Fibroblast of skin of scalp (primary cell): ENCODE results near the gene SOST. TPM values are rescaled to one million over a fixed set of nuclear protein-coding genes. Genes with fewer than 3 reads are reported as not detected.
"Not testable (repeated sequence)": the region's sequence is repeated elsewhere in the genome, so short reads cannot be mapped to it uniquely, and the experiment has no call there.

ENCODE experiments used
- DNase-seq: peaks from one replicate; pipeline ENCODE4 v3.0.0-alpha.2; 2013
- polyA plus RNA-seq, 2 experiments: library from polyadenylated mRNA; unstranded; fragments of 120-200 nt; gene quantifications; one replicate each; pipeline ENCODE4 v1.2.1, GENCODE V29; 2013; ENCODE audit not compliant: insufficient read length in 2 of 2

The SOST gene
- polyA plus RNA-seq (2013, experiment 1 of 2; ENCODE audit: insufficient read length): not detected
- not detected for polyA plus RNA-seq (2013, experiment 2 of 2; ENCODE audit: insufficient read length)

DNA sequence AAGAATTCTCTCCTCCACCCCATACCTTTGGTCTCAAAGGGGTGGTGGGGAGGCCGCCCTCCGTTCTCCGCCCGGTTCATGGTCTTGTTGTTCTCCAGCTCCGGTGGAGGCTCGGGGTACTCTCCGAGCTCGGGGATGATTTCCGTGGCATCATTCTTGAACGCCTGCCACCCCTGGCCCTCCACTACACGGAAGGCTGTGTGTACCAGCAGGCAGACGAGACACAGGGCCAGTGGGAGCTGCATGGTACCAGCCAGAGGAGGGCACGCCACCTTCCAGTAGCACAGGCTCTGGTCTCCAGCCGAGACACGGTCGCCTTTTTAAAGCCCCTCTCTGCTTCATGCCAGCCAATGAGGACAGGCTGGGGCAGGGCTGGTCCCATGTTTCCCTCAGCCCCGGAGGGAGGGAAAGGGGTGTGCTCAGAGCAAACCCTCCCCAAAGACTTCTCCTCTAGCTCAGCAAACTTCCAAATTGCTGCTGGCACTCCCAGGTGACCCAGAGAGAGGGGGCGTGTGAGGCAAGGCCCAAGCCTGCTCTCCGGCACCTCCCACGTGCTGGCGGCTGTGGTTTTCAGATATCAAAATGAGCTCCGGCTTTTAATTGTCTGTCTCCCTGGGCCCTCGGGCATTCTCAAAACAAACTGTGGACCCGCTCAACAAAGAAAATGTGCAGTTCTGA lies at the start of gene SOST:
Gene SOST, minus strand, starts transcription at position 295 of the 678 bp plus-strand sequence. Its CDS starts 50 bp downstream, at position 245.
- no peak for DNase-seq

DNA sequence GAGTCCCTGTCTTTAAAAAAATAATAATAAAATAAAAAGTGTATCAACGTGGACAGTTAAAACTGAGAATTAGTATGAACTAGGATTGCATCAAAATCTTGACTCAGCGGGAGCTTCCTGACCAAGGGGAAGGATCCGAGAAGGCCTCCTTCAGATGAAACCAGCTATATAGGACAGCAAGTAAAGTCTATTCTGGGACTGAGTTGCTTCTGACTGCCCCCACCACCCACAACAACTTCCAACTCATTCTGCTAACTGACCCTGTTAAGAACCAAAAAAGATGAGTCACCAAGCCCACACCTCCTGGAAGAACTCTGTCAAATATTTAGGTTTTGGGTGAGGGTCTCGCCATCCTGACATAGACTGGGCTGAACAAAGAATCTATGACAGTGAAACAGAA lies 49.5 kb upstream of the SOST start:
- no peak for DNase-seq

DNA sequence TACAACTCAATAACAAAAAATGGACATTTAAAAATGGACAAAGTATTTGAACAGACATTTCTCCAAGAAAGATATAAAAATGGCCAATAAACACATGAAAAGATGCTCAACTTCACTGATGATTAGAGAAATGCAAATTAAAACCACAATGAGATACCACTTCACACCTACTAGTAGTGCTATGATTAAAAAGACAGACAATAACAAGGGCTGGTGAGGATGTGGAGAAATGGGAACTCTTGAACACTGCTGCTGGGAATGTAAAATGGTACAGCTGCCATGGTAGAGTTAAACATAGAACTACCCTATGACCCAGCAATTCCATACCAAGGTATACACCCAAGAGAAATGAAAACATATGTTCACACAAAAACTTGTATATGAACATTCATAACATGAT lies 46.5 kb upstream of the SOST start:
- no peak for DNase-seq

DNA sequence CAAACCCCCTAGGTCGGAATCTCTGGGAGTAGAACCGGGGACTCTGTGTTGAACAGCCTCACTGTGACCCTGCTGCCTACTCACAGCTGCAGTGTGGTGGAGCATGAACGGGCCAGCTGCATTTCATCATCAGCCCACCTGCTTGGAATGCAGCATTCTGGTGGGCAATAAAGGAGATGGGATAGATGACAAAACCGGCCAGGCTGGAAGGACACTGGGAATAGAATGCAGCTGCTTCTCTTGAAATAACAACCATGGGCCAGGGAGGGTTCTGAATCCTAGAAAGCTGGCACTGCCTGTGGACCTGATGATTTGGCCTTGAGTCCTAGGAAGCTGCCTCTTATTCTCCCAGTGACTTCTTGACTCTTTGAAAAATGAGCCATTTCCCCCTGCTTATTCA lies 45.2 kb upstream of the SOST start:
- no peak for DNase-seq

DNA sequence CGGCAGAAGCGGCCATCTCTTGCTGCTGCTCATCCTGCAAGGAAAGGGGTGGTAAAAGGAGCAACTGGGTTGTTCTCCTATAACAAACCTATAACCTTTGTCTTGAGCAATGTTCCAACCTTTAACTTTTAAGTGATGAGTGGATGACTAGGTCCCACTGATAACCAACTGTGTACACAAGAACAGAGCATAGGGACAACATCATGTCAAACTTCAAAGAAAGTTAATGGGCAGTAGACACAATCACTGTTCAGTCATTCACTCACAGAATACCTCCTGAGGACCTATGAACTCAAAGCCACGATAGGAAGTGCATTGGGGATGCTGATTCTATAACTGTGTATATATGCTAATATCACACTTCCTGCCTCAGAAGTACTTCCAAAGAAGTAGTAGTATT lies 43.3 kb upstream of the SOST start:
- DNase-seq: no peak

DNA sequence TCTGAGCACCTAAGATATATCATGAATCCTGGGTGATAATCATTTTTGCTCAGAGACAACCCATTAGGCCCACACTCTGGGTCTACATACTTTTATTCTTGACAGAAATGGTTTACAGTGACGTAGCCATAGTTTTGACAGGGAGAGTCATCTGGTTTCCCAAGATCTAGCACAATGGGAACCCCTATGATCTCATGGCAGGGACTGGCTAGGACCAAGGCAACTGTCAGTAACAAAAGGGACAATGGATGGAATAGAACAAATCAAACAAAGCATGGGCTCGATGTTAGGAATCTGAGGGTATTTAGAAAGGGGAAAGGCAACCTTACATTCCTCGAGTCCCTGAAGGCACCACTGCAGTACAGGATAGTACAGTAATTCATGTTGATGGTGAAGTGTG lies 42.1 kb upstream of the SOST start:
- DNase-seq: no peak

DNA sequence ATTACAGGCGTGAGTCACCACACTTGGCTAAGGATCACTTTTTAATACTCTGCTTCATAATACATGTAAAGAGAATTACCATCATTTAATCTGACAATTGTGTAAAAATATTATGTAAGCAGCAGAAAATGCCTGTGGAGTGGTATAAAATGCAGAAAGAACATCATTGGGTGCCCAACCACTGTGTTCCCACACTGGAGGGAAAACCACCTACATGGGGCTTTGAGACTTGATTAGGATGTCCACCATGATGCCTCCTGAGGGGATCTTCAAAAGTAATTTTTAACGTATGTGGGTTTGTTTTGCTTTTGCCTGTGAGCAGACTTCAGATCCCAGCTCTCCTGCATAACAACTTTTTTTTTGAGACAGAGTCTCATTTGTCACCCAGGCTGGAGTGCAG lies 40.5 kb upstream of the SOST start:
- no peak for DNase-seq

DNA sequence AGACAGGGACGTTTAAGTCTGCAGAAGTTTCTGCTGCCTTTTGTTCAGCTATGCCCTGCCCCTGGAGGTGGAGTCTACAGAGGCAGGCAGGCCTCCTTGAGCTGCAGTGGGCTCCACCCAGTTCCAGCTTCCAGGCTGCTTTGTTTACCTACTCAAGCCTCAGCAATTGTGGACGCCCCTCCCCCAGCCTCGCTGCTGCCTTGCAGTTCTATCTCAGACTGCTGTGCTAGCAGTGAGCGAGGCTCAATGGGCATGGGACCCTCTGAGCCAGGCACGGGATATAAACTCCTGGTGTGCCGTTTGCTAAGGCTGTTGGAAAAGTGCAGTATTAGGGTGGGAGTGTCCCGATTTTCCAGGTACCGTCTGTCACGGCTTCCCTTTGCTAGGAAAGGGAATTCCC lies 39.4 kb upstream of the SOST start:
- not testable (repeated sequence) for DNase-seq

DNA sequence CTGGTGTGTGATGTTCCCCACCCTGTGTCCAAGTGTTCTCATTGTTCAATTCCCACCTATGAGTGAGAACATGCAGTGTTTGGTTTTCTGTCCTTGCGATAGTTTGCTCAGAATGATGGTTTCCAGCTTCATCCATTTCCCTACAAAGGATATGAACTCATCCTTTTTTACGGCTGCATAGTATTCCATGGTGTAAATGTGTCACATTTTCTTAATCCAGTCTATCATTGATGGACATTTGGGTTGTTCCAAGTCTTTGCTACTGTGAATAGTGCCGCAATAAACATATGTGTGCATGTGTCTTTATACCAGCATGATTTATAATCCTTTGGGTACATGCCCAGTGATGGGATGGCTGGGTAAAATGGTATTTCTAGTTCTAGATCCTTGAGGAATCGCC lies 34.1 kb upstream of the SOST start:
- DNase-seq: not testable (repeated sequence)

DNA sequence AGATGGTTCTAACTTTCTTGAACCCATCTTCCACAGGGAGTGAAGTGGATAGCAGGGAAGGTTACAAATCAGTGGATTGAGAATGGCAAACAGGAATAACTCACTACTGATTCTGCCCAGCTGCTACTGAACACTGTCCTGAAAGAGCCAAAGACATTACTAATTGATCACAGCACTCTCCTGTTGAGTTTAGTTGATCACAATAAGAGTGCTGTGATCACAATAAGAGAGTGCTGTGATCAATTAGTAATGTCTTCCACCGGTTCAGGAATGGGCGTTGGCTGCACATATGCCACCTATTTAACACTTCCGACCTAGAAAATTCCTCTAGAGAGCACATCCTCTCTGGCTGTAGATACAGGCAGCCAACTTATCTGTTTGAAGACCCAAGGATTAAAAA lies 33.0 kb upstream of the SOST start:
- peak; percentile 43 for DNase-seq

DNA sequence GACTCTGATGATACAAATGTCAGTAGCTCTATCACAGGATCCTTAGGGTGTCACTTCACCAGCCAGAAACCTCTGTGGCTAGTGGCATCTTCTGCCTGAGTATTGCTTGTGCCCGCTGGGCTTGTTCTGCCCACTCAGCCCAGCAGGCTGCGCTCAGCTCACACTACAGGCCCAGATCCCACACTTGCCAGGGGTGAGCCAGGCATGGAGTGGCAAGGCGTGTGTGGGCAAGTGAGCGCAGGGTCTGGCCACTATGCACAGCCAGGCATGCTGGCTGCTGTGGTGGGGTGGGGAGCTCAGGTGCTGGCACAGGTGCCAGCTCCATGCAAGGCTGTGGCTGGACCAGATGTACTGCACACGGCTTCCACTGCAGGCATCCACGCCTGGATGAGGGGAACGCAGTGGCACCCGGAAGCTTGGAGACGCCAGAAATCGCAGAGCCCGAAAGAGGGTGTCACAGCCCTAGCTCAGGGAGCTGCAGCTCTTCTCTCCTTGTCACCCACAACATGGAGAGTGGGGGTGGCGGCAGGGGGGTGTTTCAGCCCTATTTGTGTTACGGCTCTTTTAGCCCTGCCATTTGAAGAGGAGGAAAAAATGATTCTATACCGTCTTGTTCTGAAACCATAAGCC lies 31.8 kb upstream of the SOST start:
- no peak for DNase-seq

DNA sequence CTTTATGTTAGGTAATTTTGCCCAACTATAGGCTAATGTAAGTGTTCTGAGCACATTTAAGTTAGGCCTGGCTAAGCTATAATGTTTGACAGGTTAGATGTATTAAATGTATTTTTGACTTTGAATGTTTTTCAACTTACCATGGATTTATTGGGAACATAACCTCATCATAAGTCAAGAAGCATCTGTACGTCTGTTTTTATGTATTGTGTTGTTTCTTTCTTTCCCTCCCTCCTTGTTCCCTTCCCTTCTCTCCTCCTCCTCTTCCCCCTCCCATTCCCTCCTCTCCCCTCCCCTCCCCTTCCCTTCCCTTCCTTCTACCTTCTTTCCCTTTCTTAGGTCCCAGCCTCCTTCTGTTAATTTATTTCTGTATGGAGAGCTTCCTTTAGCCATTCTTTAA lies 30.9 kb upstream of the SOST start:
- DNase-seq: no peak

DNA sequence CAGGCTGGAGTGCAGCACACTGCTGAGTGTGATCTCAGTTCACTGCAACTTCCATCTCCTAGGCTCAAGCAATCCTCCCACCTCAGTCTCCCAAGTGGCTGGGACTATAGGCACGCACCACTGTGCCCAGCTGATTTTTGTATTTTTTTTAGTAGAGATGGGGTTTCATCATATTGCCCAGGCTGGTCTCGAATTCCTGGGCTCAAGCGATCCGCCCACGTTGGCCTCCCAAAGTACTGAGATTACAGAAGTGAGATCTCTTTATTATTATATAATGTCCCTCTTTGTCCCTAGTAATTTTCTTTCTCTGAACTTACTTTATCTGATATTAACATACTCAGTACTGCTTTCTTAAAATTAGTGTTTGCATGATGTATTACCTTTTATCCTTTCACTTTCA lies 29.9 kb upstream of the SOST start:
- DNase-seq: no peak

DNA sequence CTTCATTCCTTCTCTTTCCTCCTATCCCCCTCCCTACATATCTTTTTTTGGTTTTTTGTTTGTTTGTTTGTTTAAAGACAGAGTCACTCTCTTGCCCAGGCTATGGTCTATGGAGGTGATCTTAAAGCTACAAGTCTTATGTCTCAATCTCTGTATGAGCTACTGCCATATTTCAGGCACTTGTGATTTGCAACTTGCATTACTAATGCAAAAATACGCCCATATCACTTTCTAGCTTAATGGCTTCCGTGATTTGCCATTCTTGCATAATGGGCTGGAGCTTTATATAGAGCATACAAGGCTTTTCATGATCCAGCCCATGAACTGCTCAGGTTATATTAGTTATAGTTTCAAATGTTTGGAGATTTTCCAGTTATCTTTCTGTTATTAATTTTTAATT lies 29.1 kb upstream of the SOST start:
- DNase-seq: no peak

DNA sequence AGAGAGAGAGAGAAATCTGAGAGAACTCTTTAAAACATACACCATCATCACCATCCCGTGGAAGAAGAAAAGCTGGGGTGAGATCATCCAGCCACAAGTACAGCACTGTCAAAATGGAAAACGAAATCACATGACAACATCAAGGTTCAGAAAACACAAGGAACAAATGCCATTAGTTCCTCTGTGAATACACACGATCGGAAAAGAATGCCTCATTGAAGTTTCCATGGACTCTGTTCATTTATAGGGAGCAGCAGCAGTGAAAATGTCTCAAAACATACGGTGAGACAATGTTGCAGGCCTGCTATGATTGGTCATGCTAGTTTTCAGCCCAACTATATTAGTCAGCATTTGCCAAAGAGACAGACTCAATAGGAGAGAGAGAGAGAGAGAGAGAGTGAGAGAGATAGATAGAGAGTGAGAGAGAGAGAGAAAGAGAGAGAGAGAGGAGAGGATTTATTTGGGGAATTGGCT lies 26.1 kb upstream of the SOST start:
- DNase-seq: peak; percentile 68

DNA sequence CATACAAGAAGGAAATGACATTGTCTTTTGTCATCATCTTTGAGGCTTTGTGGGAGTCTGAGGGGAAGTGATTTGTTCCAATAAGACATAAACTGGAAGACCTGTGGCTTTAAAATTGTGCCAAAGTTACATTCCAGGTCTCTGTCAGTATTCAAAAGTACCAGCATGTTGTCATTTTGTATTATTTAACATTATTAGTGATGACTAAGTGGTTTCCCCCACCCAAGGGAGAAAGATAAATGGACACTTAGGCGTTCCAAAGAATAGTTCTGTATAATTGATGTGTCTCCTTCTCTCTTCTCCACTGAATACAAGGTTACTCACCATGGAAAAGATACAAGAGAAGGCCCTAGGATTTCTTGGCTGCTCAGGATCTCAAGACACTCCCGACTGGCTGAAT lies 25.5 kb upstream of the SOST start:
- DNase-seq: peak; percentile 76

DNA sequence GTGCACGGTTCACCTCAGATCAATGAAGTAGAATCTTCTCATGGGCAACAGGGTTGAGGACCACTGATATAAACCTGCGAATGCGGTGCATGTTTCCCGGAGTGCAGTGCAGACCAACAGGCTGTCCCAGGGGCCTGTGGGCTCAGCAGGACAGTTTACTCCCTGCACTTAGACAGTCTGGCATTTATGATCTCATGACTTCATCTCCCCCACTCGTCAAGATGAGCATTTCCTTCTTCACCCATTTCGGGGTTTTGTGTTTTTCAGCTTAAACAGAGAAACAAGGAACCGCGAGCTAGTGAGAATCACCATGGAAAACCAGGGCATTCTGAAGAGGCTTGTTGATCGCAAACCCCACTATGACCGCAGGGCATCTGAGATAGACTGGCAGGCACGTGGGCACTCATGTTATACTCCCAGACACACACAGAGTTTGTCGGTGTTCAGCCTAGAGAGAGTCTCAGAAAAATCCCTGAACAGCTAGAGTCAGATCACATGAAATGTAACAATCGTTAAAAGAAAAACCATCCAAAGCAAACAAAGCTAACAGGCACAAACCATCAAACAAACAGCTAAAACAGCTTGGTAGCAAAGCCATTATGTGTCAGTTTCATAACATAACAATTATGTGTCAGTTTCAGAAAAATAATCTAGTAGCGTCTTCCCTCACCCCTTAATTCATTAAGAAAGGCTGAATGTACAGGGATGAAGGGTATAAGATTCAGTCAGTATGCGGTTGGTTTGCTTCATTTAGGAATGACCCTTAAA lies 24.5 kb upstream of the SOST start:
- DNase-seq: no peak

DNA sequence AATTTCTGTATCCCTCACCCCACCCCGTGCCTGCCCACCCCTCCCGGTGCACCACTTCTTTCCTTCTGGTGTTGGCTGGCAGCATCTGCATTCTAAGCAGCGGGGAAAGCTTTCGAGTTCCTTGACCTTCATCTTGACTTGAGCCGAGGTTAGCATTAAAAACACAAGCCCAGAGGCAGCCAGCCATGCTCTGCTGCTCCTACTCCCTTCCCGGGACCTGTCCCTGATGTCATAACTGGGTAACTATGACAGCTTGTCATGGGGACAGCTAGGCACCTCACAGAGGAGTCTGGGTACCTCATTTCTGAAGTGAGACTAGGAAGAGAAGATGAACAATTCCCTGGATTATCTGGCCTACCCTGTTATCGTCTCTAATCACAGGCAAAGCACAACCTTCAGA lies 21.5 kb upstream of the SOST start, which contains the start of gene CFAP97D1:
Gene CFAP97D1, plus strand, starts transcription at position 301 of the 400 bp plus-strand sequence. Its CDS starts 28 bp downstream, at position 329.
- no peak for DNase-seq

DNA sequence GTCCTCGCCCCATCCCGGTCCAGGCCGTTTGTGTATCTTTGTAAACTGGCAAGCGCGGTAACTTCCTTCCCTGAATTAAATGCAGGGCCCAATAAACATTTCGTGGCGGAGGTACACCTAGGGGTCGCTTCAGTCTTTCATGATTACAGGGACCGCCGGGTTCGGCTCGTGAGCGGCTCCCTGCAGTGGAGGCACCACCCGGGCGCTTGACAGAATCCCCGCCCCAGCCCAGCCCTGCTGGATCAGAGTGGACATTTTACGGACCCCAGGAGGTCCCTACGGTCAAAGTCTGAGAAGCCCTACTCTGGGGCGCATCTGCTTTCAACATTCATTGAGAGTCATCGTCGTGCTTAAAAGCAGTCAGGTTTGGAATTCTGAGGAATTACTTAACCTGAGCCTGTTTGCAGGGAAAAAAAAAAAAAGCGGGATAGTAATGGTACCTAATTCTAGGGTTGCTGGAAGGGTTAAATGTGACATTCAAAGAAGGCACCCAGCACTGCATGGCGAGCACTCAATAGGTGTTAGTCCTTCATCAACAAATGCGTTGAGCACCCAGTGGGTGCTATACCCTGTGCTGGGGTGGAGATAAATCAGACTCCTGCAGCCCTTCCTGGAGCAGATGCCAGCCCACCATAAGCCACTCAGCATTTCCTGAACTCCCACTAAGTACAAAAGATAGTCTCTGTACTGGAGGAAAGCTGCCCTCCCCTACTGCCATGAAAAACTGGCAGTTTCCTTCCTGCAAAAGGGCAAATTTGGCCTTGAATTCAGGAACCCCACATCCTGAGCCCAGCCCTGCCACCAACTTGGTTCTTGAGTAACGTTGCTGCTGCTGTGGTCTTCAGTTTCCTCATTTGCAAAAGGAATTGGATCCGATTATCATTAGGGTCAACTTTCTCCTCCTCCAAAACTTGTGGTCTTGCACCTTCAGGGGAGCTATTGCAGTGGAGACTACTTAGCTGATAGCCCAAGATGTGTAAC lies 20.8 kb upstream of the SOST start:
- DNase-seq: peak; percentile 26

DNA sequence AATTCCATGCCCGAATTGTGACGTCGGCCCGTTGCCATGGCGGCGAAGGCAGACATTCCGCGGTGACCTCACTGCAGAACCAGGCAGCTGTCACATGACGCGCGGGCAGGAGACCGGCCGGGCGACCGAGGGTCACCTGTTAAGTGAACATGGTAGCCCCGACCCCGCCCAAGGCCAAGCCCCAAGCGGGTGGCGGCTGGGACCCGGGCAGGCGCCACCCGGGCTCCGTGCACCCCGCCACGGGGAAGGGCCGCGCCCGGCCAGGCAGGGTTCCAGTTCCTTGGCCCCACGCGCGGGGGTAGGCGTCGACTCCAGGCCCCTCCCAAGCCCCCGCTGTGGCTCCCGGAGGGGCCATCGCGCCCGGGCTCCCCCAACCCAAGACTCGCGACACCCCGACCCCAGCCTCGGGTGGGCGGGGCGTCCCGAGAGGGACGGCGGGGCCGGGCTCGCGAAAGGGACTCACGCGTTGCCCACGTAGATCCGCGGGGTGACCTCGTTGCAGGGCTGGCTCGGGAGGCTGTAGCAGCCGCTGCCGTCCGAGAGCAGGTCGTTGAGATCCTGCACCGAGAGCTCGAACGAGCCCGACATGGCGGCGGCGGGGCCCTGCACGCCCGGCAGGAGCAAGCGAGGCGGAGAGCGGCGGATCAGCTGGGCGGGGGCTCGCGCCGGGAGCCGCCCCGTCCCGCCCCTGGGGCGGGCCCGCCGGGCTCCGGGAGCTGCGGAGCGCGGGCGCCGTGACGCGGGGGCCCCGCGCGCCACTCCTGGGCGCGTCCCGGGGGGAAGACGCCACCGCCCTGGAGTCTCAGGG lies 19.9 kb upstream of the SOST start, which contains the start of gene DUSP3:
Gene DUSP3, minus strand, starts transcription at position 641 of the 808 bp plus-strand sequence. Its CDS starts 53 bp downstream, at position 588.
- peak; percentile 90 for DNase-seq
